ENCODE measurements around the gene HS3ST3B1.

Gene HS3ST3B1

GRCh38 chr17:14340857-14341754 lies 40.2 kb downstream of the HS3ST3B1 start:
- H3K27ac ChIP-seq (ENCODE audit: low read length) = no peak overlapping the region
- H3K27me3 ChIP-seq (ENCODE audit: low read depth, low read length) = no peaks in the 10 kb centered on the region
- H3K36me3 ChIP-seq (ENCODE audit: control insufficient read depth in 1 of 2, insufficient read depth in 2 of 2, low read length in 2 of 2) = no peaks in the 10 kb centered on the region
- H3K9me3 ChIP-seq (ENCODE audit: control insufficient read depth in 1 of 2, low read length in 2 of 2) = no peaks in the 10 kb centered on the region
- H3K4me1 ChIP-seq (ENCODE audit: control insufficient read depth in 1 of 2, insufficient read depth in 2 of 2, low read length in 2 of 2) = no peaks in the 10 kb centered on the region
- no peak overlapping the region for H3K4me3 ChIP-seq (ENCODE audit: low read depth in 1 of 2, low read length in 2 of 2)

- no peaks in the 10 kb centered on the region for H3K27me3 ChIP-seq (ENCODE audit: low read depth, low read length)
- H3K36me3 ChIP-seq (ENCODE audit: control insufficient read depth in 1 of 2, insufficient read depth in 2 of 2, low read length in 2 of 2) = no peaks in the 10 kb centered on the region
- no peaks in the 10 kb centered on the region for H3K9me3 ChIP-seq (ENCODE audit: control insufficient read depth in 1 of 2, low read length in 2 of 2)
- H3K4me1 ChIP-seq (ENCODE audit: control insufficient read depth in 1 of 2, insufficient read depth in 2 of 2, low read length in 2 of 2) = no peaks in the 10 kb centered on the region
- no peak overlapping the region for H3K27ac ChIP-seq (ENCODE audit: low read length)
- H3K4me3 ChIP-seq (ENCODE audit: low read depth in 1 of 2, low read length in 2 of 2) = no peak overlapping the region
Observed at GRCh38 chr17:14341866-14342265, 41.0 kb downstream of the HS3ST3B1 start.

GRCh38 chr17:14346801-14347200 lies 45.9 kb downstream of the HS3ST3B1 start:
- no peaks in the 10 kb centered on the region for H3K4me1 ChIP-seq (ENCODE audit: control insufficient read depth in 1 of 2, insufficient read depth in 2 of 2, low read length in 2 of 2)
- no peaks in the 10 kb centered on the region for H3K9me3 ChIP-seq (ENCODE audit: control insufficient read depth in 1 of 2, low read length in 2 of 2)
- no peaks in the 10 kb centered on the region for H3K36me3 ChIP-seq (ENCODE audit: control insufficient read depth in 1 of 2, insufficient read depth in 2 of 2, low read length in 2 of 2)
- H3K4me3 ChIP-seq (ENCODE audit: low read depth in 1 of 2, low read length in 2 of 2) = no peak overlapping the region
- no peaks in the 10 kb centered on the region for H3K27me3 ChIP-seq (ENCODE audit: low read depth, low read length)
- no peak overlapping the region for H3K27ac ChIP-seq (ENCODE audit: low read length)

GRCh38 chr17:14351493-14351892 lies 50.6 kb downstream of the HS3ST3B1 start:
- H3K9me3 ChIP-seq (ENCODE audit: control insufficient read depth in 1 of 2, low read length in 2 of 2) = no peaks in the 10 kb centered on the region
- H3K36me3 ChIP-seq (ENCODE audit: control insufficient read depth in 1 of 2, insufficient read depth in 2 of 2, low read length in 2 of 2) = no peaks in the 10 kb centered on the region
- H3K27me3 ChIP-seq (ENCODE audit: low read depth, low read length) = no peaks in the 10 kb centered on the region
- no peak overlapping the region for H3K27ac ChIP-seq (ENCODE audit: low read length)
- no peak overlapping the region for H3K4me3 ChIP-seq (ENCODE audit: low read depth in 1 of 2, low read length in 2 of 2)
- no peaks in the 10 kb centered on the region for H3K4me1 ChIP-seq (ENCODE audit: control insufficient read depth in 1 of 2, insufficient read depth in 2 of 2, low read length in 2 of 2)

- H3K27ac ChIP-seq (ENCODE audit: low read length) = no peak overlapping the region
- H3K9me3 ChIP-seq (ENCODE audit: control insufficient read depth in 1 of 2, low read length in 2 of 2) = no peaks in the 10 kb centered on the region
- no peaks in the 10 kb centered on the region for H3K27me3 ChIP-seq (ENCODE audit: low read depth, low read length)
- H3K4me1 ChIP-seq (ENCODE audit: control insufficient read depth in 1 of 2, insufficient read depth in 2 of 2, low read length in 2 of 2) = no peaks in the 10 kb centered on the region
- H3K4me3 ChIP-seq (ENCODE audit: low read depth in 1 of 2, low read length in 2 of 2) = no peak overlapping the region
- H3K36me3 ChIP-seq (ENCODE audit: control insufficient read depth in 1 of 2, insufficient read depth in 2 of 2, low read length in 2 of 2) = no peaks in the 10 kb centered on the region
Observed at GRCh38 chr17:14352136-14352535, 51.3 kb downstream of the HS3ST3B1 start.

GRCh38 chr17:14353861-14354474 lies 53.1 kb downstream of the HS3ST3B1 start:
- no peaks in the 10 kb centered on the region for H3K9me3 ChIP-seq (ENCODE audit: control insufficient read depth in 1 of 2, low read length in 2 of 2)
- no peaks in the 10 kb centered on the region for H3K4me1 ChIP-seq (ENCODE audit: control insufficient read depth in 1 of 2, insufficient read depth in 2 of 2, low read length in 2 of 2)
- H3K4me3 ChIP-seq (ENCODE audit: low read depth in 1 of 2, low read length in 2 of 2) = no peak overlapping the region
- H3K27me3 ChIP-seq (ENCODE audit: low read depth, low read length) = no peaks in the 10 kb centered on the region
- no peak overlapping the region for H3K27ac ChIP-seq (ENCODE audit: low read length)
- no peaks in the 10 kb centered on the region for H3K36me3 ChIP-seq (ENCODE audit: control insufficient read depth in 1 of 2, insufficient read depth in 2 of 2, low read length in 2 of 2)

GRCh38 chr17:14354807-14355206 lies 53.9 kb downstream of the HS3ST3B1 start:
- Histone ChIP-seq H3K36me3 (ENCODE audit: control insufficient read depth in 1 of 2, insufficient read depth in 2 of 2, low read length in 2 of 2) (no peaks in the 10 kb centered on the region), H3K4me3 (ENCODE audit: low read depth in 1 of 2, low read length in 2 of 2) (no peak overlapping the region), H3K27me3 (ENCODE audit: low read depth, low read length) (no peaks in the 10 kb centered on the region), H3K4me1 (ENCODE audit: control insufficient read depth in 1 of 2, insufficient read depth in 2 of 2, low read length in 2 of 2) (no peaks in the 10 kb centered on the region), H3K27ac (ENCODE audit: low read length) (no peak overlapping the region), H3K9me3 (ENCODE audit: control insufficient read depth in 1 of 2, low read length in 2 of 2) (no peaks in the 10 kb centered on the region)

- Histone ChIP-seq H3K4me3 (ENCODE audit: low read depth in 1 of 2, low read length in 2 of 2) (no peak overlapping the region), H3K27ac (ENCODE audit: low read length) (no peak overlapping the region), H3K9me3 (ENCODE audit: control insufficient read depth in 1 of 2, low read length in 2 of 2) (no peaks in the 10 kb centered on the region), H3K36me3 (ENCODE audit: control insufficient read depth in 1 of 2, insufficient read depth in 2 of 2, low read length in 2 of 2) (no peaks in the 10 kb centered on the region), H3K4me1 (ENCODE audit: control insufficient read depth in 1 of 2, insufficient read depth in 2 of 2, low read length in 2 of 2) (no peaks in the 10 kb centered on the region), H3K27me3 (ENCODE audit: low read depth, low read length) (no peaks in the 10 kb centered on the region)
Observed at GRCh38 chr17:14355556-14355955, 54.7 kb downstream of the HS3ST3B1 start.

- H3K27me3 ChIP-seq (ENCODE audit: low read depth, low read length) = no peaks in the 10 kb centered on the region
- no peak overlapping the region for H3K27ac ChIP-seq (ENCODE audit: low read length)
- no peaks in the 10 kb centered on the region for H3K9me3 ChIP-seq (ENCODE audit: control insufficient read depth in 1 of 2, low read length in 2 of 2)
- no peaks in the 10 kb centered on the region for H3K36me3 ChIP-seq (ENCODE audit: control insufficient read depth in 1 of 2, insufficient read depth in 2 of 2, low read length in 2 of 2)
- no peak overlapping the region for H3K4me3 ChIP-seq (ENCODE audit: low read depth in 1 of 2, low read length in 2 of 2)
- H3K4me1 ChIP-seq (ENCODE audit: control insufficient read depth in 1 of 2, insufficient read depth in 2 of 2, low read length in 2 of 2) = no peaks in the 10 kb centered on the region
Observed at GRCh38 chr17:14359163-14360020, 58.5 kb downstream of the HS3ST3B1 start.

- Histone ChIP-seq H3K4me1 (ENCODE audit: control insufficient read depth in 1 of 2, insufficient read depth in 2 of 2, low read length in 2 of 2) (no peaks in the 10 kb centered on the region), H3K9me3 (ENCODE audit: control insufficient read depth in 1 of 2, low read length in 2 of 2) (no peaks in the 10 kb centered on the region), H3K36me3 (ENCODE audit: control insufficient read depth in 1 of 2, insufficient read depth in 2 of 2, low read length in 2 of 2) (no peaks in the 10 kb centered on the region), H3K27ac (ENCODE audit: low read length) (no peak overlapping the region), H3K4me3 (ENCODE audit: low read depth in 1 of 2, low read length in 2 of 2) (no peak overlapping the region), H3K27me3 (ENCODE audit: low read depth, low read length) (no peaks in the 10 kb centered on the region)
Observed at GRCh38 chr17:14360856-14361255, 60.0 kb downstream of the HS3ST3B1 start.

GRCh38 chr17:14361470-14361869 lies 60.6 kb downstream of the HS3ST3B1 start:
- Histone ChIP-seq H3K27ac (ENCODE audit: low read length) (no peak overlapping the region), H3K27me3 (ENCODE audit: low read depth, low read length) (no peaks in the 10 kb centered on the region), H3K4me1 (ENCODE audit: control insufficient read depth in 1 of 2, insufficient read depth in 2 of 2, low read length in 2 of 2) (no peaks in the 10 kb centered on the region), H3K4me3 (ENCODE audit: low read depth in 1 of 2, low read length in 2 of 2) (no peak overlapping the region), H3K9me3 (ENCODE audit: control insufficient read depth in 1 of 2, low read length in 2 of 2) (no peaks in the 10 kb centered on the region), H3K36me3 (ENCODE audit: control insufficient read depth in 1 of 2, insufficient read depth in 2 of 2, low read length in 2 of 2) (no peaks in the 10 kb centered on the region)
